Hypothalamus (tissue), 51 donors: ENCODE measurements around the gene RIT2.

ENCODE experiments used
- DNase-seq, 51 donors: peaks; one replicate each; lab custom pipeline; 2025; lab: John Stamatoyannopoulos, UW

RIT2 gene

DNA sequence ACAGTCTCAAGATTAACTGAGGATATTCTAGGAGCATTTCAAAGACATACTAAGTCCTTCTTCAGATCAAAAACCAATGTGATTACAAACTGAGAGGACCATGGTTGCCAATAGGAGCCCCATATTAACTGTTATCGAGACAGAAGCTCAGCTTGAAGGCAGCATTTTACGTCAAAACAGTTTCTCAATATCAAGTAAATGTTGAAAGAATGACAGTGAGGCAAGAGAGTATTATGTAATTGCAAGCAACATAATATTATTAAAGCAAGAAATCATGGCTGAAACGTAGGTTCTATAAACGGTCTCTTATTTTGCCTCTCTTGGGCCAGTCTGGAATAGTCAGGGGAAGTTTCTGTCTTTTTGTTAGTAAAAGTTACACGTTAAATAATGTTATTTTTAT lies 22.9 kb downstream of the RIT2 start:
- no peak for DNase-seq

DNA sequence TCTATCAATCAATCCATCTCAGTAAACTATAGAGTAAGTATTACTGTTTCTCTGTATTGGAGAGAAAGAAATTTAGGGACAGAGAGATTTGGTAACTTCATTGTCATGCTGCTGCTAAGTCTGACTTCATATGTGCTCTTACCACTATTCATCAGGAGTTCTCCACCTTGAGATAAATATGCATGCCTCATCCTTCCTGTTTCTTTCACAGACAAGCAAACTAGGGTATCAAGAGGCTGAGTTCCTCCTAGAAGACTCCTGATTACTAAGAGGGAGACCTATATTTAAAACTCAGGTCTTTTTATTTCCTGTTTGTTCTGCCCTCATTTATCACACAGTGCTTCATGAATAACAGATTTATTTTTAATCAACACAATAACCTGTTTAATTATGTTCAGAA lies 34.1 kb downstream of the RIT2 start:
- no peak for DNase-seq

DNA sequence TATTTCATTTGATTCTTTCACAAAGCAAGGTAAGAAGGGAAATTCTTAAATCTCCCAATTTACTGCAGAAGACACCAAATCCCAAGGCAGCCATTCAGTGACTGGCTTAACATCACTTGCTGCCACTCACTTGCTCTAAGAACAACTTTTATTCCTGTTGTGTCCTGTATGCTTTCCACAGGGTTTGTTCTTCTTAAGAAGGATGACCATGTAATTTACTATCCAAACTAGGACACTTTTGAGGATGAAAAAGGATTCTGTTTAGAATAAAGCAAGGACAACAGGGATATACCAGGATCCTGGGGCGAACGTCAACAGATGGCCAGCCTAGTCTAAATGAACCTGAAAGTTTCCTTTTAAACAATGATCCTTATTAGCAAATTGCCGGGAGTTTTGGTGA lies 34.8 kb downstream of the RIT2 start:
- no peak for DNase-seq

DNA sequence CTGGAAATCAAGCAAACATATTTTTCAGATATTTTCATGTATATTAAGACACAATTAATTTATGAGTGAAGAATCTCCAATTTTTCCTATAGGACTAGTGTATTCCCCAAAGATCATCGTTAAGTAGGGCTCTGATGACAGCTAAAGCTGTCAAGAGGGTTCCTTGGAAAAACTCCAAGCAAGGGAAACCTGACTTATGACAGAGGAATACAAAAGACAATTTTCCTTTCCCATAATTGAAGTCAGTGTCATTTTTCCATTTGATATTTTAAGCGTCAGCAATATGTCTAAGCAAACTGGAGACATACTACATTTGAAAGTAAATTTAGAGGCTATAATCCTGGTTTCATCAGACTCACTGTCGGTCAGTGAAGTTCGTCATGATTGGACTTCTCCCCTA lies 36.1 kb downstream of the RIT2 start:
- no peak for DNase-seq

DNA sequence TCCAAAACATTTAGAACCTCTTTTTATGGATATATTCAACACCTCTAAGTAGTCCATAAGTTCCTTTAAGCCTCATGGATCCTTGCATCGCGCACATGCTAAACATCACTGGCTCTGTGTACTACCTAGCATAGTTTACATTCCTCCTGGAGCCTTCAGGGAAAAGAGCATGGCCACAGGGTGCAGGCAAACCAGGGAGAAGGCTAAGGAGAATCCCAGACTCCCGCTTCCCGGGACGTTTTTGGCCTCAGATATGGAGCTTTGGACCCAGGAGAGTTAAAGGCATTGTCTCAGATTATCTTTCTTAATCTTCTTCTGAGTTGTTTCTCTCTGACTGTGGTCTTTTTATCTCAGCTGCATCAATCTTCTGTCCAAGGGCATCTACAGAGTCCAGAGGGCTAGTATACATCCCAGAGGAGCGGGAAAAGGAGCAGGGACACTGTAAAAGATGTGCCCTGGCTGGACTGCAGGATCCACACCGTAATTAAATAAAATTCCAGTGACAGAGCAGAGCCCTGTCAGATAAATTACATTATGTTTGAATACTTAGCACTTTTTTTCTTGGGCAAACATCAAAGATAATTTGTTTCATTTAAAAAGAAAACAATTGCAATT lies 36.9 kb downstream of the RIT2 start:
- no peak for DNase-seq

DNA sequence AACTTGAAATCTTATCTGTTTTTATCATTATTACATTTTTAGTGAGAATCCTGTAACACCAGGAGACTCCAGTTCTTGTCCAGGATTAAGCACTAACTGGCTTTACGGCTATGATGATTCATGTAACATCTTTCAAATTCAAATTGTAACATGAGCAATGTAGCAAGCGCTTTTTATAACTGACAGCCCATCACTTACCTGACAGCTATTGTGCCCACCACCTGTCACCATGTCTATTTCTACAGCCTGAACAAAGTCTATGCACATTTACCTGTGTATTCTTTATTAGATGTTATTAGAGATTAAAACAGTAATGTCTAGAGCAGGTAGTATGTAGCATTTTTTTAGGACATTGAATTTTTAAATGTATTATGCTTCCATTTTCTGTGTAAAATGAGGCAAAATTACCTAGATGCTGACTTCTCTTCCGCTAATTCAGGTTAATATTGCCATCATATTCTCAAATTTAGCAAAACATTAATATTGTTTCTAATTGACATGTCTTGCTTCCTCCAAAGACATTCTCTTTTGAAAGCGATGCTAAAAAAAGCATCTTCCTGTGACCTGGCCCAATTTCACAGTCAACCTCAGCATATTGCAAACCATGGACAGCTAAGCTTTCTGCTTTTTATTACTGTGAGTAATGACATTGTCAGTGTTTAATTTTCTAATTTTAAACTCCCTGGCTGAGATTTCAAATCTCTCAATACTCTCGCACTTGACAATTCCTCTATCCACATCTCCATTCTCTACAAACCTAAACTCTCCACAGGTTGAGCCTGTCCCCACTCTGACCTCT lies 37.8 kb downstream of the RIT2 start:
- no peak for DNase-seq

DNA sequence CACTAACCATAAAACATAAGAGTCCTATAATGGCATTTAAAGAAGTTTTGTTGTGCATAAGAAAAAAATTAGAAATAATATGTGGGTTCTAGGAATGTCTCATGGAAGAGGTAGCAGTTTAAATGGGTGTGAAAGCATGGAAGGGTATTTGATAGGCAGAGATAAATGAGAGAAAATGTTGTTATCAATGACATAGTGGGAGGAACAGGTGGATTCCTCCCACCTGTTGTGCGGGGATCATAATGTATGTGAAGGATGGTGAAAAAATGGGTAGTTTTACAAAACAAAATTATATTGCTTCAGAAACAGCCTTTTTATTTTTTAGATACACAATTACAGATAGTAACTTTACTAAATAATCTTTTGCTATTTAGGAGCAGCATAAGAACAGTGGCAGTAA lies 41.7 kb downstream of the RIT2 start:
- no peak for DNase-seq

DNA sequence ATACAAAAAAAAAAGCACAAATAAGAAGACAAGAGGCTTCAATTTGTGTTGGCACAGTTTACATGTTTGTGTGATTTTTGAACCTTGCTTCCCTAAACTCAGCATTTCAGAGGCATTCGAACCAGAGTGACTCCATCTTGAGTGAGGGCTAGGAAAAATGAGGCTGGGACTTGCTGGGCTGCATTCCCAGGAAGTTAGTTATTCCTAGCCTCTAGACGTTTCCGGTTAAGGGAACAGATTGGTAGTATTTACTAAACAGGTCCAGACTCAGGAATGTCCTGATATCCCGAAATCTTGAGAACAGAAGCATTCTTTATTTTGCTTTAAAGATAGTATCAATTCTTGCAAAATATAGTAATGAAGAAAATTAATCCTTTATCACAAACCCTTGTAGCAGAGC lies 46.7 kb downstream of the RIT2 start:
- no peak for DNase-seq

DNA sequence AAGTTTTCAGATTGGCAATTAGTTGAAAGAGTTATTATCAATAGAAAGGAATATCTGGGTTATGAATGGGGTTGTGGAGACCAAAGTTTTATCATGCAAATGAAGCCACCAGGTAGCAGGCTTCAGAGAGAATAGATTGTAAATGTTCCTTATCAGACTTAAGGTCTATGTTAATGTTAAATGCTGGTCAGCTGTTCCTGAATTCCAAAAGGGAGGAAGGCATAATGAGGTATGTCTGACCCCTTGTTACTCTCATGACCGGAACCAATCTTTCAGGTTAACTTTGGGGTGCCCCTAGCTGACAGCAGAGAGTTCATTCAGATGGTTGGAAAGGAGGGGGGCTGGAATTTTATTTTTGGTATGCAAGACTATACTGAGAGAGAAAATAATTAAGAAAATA lies 47.9 kb downstream of the RIT2 start:
- no peak for DNase-seq

DNA sequence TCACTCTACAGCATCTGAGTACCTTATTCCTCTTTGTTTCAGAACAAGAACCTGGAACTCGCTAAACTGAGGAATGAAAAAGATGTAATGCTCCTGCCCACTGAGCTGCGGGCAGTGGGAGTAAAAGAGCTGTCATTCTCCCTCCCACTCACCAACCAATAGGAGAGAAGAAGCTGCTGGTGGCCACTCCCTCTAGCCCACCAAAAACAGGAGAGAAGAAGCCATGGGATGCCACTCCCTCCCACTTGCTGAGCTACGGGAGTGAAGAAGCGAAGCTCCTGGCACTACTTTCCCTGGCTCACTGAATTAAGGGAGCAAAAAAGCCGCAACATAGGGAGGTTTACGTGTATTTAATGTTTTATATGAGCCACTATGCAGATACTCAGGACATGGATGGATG lies 53.7 kb downstream of the RIT2 start:
- DNase-seq = no peak

DNA sequence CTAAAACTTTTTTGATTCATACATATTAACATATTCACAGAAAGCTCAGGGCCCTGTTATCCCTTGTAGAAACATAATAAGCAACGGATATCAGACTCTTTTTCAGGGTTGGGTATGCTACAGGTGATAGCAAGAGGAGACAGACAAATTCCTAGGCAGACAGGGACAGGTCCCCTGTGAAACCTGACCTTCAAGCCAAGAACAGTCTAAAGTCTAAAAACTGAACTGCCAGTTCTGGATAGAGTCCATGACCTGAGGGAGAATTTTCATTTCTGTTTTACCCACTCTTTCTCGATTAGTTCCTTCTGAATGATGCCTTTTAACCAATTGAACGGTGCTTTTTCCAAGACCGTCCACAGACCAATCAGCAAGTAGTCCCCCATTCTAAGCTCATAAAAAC lies 54.2 kb downstream of the RIT2 start:
- no peak for DNase-seq

DNA sequence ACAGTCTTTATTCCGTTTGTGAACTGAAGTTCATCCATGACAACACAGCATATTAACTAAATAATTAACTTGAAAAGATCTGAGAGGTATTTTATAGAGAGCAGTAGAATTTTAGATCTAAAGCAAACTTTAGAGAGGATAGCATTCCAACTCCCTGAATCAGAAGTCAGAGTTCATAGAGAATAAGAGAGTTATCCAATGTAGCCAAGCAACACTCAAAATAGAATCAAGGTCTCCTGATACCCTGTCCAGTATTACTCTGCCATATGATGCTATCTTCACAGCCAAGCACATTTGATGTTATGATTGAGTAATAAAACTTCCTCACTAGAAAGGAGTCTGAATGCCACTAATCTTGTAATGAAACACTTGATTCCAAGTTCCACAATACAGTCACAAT lies 55.5 kb downstream of the RIT2 start:
- DNase-seq = no peak

DNA sequence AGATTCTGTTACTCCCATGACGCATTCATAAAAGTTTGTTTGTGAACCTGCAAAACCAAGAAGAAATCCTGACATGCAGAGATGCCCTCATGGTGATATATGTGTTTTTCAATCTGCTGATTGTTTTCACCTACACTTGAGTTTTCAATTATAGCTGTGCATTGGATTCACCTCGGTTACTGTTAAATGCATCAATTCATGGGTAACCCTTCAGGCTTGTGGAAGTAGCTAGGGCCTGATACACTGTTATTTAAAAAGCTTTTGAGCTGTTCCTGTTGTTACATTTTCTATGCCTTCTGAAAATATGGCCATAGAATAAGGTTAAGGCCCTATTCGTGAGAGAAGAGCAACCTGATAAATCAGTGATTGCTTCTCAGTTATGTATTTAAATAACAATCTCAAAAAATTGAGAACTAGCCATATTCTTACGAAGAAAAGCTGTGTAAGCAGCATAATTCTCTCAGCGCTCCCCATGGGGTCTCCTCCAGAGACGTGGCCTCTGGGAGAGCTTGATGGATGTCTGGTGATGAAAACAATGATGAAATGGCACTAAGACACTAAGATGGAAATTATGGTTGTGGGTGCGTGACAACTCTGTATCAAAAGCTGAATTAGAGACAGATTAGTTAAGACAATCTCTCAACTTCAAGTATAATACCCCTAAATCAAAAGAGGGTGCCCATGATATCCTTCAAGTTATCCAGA lies 60.5 kb downstream of the RIT2 start:
- DNase-seq = no peak

DNA sequence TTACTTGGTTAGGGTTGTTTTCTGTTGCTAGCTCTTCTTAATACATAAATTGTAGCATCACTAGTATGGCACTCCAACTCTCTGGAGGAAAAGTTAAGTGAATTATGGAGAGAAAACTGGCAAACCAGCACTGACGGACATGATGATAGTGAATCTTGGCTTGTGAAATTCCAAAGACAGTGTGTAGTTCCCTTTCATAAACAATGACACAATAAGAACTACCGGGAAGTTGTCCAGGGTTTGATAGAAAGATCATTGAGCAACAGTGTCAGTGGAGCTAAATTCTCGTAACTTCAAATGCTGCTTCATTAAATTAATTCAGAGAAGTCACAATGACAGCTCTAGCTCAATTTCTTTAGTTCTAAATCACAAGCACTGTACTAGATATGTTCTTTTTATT lies 66.5 kb downstream of the RIT2 start:
- peak in 1 of 51 donors; percentile 12 for DNase-seq

DNA sequence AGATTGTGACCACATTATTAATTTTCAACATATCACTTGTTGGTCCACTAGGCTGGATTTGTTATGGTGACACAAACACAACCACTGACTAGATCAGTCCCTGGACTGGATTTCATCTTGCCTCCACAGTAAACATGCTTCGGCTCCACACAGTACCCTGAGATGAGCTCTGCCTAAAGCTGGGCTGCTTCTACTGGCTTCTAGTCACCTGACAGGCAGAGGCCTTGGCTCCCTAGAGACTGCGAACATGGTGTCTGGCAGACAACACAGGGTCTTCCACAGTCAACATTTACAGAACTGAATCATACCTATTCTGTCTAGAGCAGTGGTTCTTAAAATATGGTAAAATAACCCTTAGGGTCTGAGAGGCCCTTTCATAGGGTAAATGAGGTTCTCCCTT lies 69.2 kb downstream of the RIT2 start:
- no peak for DNase-seq

DNA sequence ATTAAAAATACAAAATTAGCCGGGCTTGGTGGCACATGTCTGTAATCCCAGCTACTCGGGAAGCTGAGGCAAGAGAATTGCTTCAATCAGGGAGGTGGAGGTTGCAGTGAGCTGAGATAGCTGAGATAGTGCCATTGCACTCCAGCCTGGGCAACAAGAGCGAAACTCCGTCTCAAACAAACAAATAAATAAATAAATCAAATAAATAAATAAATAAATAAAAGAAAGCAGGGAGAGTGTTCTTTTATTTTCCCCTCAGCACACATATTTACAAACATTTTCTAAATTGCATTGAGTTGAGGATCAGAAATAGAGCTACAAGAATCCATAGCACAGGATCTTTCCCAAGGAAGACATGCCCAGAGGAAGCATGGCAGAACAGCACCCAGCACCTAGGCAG lies 71.9 kb downstream of the RIT2 start:
- DNase-seq = no peak

DNA sequence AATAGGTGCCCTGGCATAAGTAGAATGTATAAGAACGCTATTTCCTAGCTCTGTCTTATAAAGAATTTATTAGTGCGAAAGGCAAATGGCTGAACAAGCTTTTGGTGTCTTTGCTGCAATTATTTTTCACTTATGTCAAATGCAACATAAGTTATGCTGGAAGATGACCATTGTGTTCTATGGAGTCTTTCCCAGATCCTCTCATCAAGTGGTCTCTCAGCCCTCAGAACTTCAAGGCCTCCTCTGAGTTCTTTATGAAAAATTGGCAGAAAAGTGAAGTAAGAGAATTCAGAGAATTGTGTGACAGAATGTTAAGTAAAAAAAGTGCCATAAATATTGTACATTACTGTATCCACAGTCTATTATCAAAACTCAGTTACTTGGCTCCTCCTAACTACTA lies 75.2 kb downstream of the RIT2 start:
- no peak for DNase-seq

DNA sequence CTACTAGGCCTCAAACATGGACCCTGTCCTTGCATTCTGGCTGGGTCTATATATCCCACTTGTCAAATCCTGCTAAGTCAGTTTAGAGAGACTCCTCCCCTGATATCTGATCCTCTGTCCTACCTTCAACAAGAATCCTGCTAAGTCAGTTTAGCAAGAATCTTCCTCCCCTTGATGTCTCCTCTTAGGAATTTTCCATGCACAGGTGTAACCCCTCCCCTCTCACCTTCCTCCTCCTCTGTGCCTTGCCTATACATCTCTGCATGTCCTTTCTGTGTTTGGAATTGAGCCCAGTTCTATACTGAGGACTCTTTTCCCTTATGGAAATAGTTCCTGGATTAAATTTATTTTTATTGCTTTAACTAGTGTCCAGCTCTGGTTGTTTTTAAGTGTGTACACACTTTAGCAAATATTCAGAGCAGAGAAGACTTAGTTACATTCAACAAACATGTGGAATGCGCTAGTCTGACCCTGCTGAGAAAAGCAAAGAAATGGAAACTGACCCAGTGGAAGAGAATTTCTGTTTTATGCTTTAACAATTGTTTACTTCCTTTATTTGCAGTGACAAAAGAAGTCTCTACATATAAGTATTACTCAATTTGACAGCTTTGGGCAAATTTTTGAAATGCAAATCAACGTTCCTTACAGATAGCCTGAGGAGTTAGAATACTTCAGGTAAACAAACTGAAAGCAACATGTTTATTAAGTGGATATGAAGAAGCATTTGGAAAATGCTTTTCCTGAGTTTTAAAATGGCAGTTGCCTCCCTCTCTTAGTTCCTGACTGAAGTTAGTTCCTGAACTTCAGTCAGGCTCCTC lies 80.6 kb downstream of the RIT2 start:
- DNase-seq = no peak

DNA sequence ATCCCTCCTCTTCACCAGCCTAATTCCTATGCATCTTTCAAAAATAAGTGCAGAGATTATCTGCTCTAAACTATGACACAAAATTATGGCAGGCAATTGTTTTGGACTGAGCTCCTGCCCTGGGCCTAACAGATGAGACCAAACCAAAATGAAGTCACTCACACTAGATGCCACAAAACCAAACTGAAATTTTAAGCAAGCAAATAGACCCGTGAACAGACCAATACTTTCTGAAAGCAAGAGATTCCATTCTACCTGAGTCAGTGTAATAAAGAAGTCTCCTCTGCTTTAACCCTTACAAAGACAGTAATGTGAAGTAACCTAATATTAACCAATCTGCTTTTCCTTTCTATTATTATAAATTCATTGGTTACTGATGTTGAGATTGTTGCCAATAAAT lies 84.3 kb downstream of the RIT2 start:
- no peak for DNase-seq

DNA sequence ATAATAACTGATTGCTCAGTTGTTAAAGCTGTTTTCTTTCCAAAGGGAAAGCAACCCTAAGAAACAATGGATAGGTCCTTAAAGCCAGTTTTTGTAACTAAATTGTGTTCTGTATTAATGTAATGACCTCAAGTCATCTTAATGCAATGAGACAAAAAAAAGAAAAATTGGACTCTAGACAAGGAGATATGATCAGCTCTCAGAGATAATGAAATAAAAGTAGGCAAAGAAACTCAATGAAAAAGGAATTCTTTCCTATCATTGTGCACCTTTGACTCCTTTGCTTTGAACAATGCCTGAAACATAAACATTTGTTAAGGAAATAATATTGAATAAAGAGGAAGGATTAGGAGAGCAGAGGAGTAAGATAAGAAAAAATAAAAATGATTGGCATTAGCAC lies 86.1 kb downstream of the RIT2 start:
- DNase-seq = no peak

DNA sequence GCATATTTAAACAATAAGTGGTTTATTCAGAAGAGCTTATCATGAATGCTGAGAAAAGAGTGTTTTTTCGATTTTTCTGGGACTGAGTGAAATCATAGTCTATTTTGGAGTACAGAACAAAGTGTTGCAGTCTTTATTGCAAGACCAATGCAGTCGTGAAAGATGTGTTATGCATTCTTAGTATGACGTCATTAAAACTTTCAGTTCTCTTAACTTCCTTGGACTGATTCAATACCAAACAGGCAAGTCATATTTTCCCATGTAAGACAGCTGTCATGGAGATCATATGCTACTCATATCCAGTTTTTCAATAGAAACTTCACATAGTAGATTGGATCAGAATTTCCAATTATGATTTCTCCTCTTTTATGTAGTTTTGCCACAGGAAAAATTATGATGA lies 92.6 kb downstream of the RIT2 start:
- no peak for DNase-seq
